DOHH2 (cell line): ENCODE measurements around the gene ARHGAP6.

Experiments
- CTCF ChIP-seq: fragments of 200-600 bp; sonication (generic); IDR thresholded peaks from one replicate; pipeline ENCODE4 v1.5.1; 2014; ENCODE audit warnings: antibody characterized with exemption, mild to moderate bottlenecking, low read depth, low read length; ENCODE audit not compliant: poor library complexity, severe bottlenecking
- EZH2phosphoT487 ChIP-seq: fragments of 200-600 bp; sonication (generic); IDR thresholded peaks from 2 replicates; pipeline ENCODE4 v1.6.1; 2017; ENCODE audit warnings: borderline replicate concordance, mild to moderate bottlenecking, antibody characterized with exemption, low read length, moderate library complexity, mixed read lengths

GRCh38 chrX:11172415-11172814, 493.3 kb downstream of the ARHGAP6 start:
- TF ChIP-seq CTCF (no peak), EZH2phosphoT487 (no peak)
